GM12875 (cell line): ENCODE data around the gene PRF1.

Experiments
- H3K4me3 ChIP-seq: one replicate; pipeline ENCODE4 v1.5.1; 2011; ENCODE audit warnings: low read depth, low read length, control low read depth
- TF ChIP-seq, protein P1 (sequence below): IDR thresholded peaks from 2 replicates; pipeline ENCODE4 v1.5.1; 2011; ENCODE audit warnings: low read depth, mild to moderate bottlenecking, control low read depth, inconsistent platforms, low read length, moderate library complexity, borderline replicate concordance; ENCODE audit not compliant: insufficient read depth

PRF1 gene

GRCh38 chr10:70551971-70552422 is 50.5 kb downstream of the PRF1 start:
- no peak overlapping the region for H3K4me3 ChIP-seq

DNA sequence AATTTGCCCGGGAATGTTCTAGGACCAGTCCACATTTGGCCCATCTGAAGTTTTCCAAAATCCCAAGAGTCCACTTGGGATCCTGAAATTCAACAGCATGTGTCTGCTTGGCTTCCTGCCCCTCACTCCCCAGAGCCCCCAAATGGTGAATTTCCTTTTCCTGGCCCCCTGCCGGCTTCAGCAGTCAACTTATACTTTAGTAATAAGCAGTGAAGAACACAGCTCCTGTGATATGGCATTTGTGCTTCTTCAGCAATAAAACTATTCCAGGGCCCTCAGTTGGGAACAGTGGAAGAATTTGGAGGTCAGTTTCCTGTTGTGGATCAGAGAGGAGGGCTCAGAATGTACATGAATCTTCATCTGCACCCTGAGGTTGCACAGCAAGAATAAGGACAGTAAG is 51.1 kb downstream of the PRF1 start:
- TF ChIP-seq, protein P1, sequence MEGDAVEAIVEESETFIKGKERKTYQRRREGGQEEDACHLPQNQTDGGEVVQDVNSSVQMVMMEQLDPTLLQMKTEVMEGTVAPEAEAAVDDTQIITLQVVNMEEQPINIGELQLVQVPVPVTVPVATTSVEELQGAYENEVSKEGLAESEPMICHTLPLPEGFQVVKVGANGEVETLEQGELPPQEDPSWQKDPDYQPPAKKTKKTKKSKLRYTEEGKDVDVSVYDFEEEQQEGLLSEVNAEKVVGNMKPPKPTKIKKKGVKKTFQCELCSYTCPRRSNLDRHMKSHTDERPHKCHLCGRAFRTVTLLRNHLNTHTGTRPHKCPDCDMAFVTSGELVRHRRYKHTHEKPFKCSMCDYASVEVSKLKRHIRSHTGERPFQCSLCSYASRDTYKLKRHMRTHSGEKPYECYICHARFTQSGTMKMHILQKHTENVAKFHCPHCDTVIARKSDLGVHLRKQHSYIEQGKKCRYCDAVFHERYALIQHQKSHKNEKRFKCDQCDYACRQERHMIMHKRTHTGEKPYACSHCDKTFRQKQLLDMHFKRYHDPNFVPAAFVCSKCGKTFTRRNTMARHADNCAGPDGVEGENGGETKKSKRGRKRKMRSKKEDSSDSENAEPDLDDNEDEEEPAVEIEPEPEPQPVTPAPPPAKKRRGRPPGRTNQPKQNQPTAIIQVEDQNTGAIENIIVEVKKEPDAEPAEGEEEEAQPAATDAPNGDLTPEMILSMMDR, result no peak
- H3K4me3 ChIP-seq, result no peak overlapping the region

More at GRCh38 chr10:70551971-70552422, 50.5 kb downstream of the PRF1 start:
- TF ChIP-seq, protein P1, result no peak

GRCh38 chr10:70550459-70550858 is 52.1 kb downstream of the PRF1 start:
- H3K4me3 ChIP-seq, result no peak overlapping the region
- TF ChIP-seq, protein P1, result no peak

GRCh38 chr10:70549962-70550458 is 52.5 kb downstream of the PRF1 start:
- TF ChIP-seq, protein P1, result peak; percentile 81
- H3K4me3 ChIP-seq, result no peak overlapping the region

- TF ChIP-seq, protein P1, result no peak
- no peak overlapping the region for H3K4me3 ChIP-seq
These were observed 53.1 kb downstream of the PRF1 start for GRCh38 chr10:70549351-70549961.
